ENCODE data around the gene TICRR. TPM values are rescaled to one million over a fixed set of nuclear protein-coding genes. Genes with fewer than 3 reads are reported as not detected.

TICRR gene
- total RNA-seq, 4 donors from 2014 or later = 0.60 TPM; not detected in 3

DNA sequence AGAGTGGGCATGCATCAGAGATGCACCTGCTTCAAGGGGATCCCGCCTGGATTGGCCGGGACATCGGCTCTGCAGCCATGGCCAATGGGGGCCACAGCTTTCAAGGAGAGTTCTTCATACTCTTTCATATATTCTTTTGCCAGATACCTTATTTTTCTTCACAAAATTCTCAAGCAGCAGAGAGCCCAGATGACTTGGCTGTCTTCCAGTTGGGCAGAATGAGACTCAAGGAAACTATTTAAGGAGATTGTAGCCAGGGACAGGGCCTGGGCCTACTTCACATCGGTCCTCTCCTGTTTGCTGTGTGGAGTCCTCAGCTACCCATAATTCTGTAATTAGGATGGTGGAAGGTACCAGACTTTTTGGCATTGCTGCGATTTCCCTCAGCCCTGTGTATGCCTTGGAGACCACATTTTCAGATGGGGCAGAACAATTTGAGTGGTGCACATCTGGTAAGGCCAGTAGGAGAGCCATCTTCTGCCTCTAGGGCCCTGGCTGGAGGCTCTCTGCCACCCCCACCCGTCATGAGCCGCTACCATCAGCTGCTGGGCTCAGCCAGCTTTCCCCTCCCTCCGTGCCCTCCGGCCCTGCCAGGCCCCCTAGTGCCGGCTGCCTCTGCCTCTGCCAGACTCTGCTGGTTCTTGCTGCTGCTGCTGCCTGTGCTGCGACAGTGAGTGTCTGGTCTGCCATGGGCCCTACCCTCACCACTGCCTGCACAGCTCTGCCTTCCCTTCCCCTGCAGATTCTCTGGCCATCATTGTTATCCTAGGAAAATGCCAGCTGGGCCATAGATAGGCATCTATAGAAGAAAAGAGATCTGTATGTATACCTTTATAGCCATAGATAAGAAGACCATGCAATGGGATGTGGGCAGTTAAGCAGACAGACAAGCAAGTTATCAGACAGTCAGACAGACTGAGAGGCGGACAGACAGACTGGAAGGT is 97.2 kb downstream of the TICRR start:
- H3K27me3 ChIP-seq = no peaks in the 10 kb centered on the region
- H3K36me3 ChIP-seq = no peaks in the 10 kb centered on the region
- H3K9me3 ChIP-seq = no peaks in the 10 kb centered on the region
- 57 to 81% methylated on average over 11 to 12 of the region's 12 CpGs for WGBS, 2 donors
- no peak overlapping the region for H3K4me3 ChIP-seq
- DNase-seq (ENCODE audit: low spot score in 2 of 2) = peak in 1 of 2 donors; percentile 44
- H3K27ac ChIP-seq = peak overlapping the region in 1 of 4 donors; percentile 44
- TF ChIP-seq EP300 (IDR thresholded peaks at IDR 0.05) (no peak), CTCF (IDR thresholded peaks at IDR 0.05) (no peak), POLR2A (IDR thresholded peaks at IDR 0.05) (no peak)
- peaks cover 0 to 13% (median 0%) of the 10 kb centered on the region in 4 donors for H3K4me1 ChIP-seq

DNA sequence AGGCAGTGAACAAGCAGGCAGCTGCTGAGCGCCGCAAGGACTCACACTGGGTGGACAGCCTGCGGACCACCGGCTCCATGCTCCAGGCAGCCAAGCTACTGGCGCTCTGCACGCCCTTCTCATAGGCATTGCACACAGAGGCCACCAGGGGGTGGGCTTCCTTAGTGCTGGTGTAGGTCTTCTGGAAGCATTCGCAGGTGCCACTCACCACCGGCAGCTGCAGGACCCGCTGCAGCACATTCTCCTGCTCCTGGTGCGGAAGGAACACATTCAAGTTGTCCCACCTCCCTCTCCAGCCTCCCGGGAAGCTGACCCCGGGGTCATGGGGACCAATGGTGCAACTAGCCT is 97.9 kb downstream of the TICRR start:
- Histone ChIP-seq H3K36me3 (no peaks in the 10 kb centered on the region), H3K4me3 (no peak overlapping the region), H3K9me3 (no peaks in the 10 kb centered on the region), H3K27ac (no peak overlapping the region), H3K4me1 (peaks cover 0 to 13% (median 0%) of the 10 kb centered on the region in 4 donors), H3K27me3 (no peaks in the 10 kb centered on the region)
- 57 to 63% methylated on average over 10 to 12 of the region's 12 CpGs for WGBS, 2 donors
- TF ChIP-seq CTCF (IDR thresholded peaks at IDR 0.05) (no peak), EP300 (IDR thresholded peaks at IDR 0.05) (no peak), POLR2A (IDR thresholded peaks at IDR 0.05) (no peak)
- DNase-seq (ENCODE audit: low spot score in 2 of 2) = no peak

- H3K4me1 ChIP-seq = peaks cover 0 to 13% (median 2%) of the 10 kb centered on the region in 4 donors
- H3K27ac ChIP-seq = no peak overlapping the region
- no peak overlapping the region for H3K4me3 ChIP-seq
- DNase-seq (ENCODE audit: low spot score in 2 of 2) = no peak
- H3K9me3 ChIP-seq = no peaks in the 10 kb centered on the region
- no peaks in the 10 kb centered on the region for H3K36me3 ChIP-seq
- no peaks in the 10 kb centered on the region for H3K27me3 ChIP-seq
- TF ChIP-seq CTCF (IDR thresholded peaks at IDR 0.05) = no peak
- no peak for TF ChIP-seq POLR2A (IDR thresholded peaks at IDR 0.05)
- no peak for TF ChIP-seq EP300 (IDR thresholded peaks at IDR 0.05)
- WGBS, 2 donors = 77 to 78% methylated on average over 4 of the region's 4 CpGs
These were observed 99.3 kb downstream of the TICRR start for GRCh38 chr15:89674526-89674925.

- 82 to 84% methylated on average over 6 of the region's 6 CpGs for WGBS, 2 donors
- Histone ChIP-seq H3K36me3 (no peaks in the 10 kb centered on the region), H3K4me3 (no peak overlapping the region), H3K9me3 (no peaks in the 10 kb centered on the region), H3K4me1 (peaks cover 0 to 22% (median 5%) of the 10 kb centered on the region in 4 donors), H3K27ac (no peak overlapping the region), H3K27me3 (no peaks in the 10 kb centered on the region)
- DNase-seq (ENCODE audit: low spot score in 2 of 2) = no peak
- TF ChIP-seq EP300 (IDR thresholded peaks at IDR 0.05) (no peak), POLR2A (IDR thresholded peaks at IDR 0.05) (no peak), CTCF (IDR thresholded peaks at IDR 0.05) (no peak)
These were observed 100.3 kb downstream of the TICRR start for GRCh38 chr15:89675606-89676005.

GRCh38 chr15:89677381-89677780 is 102.1 kb downstream of the TICRR start:
- 100% methylated on average over 1 of the region's 1 CpG for WGBS, 2 donors
- no peaks in the 10 kb centered on the region for H3K9me3 ChIP-seq
- no peaks in the 10 kb centered on the region for H3K27me3 ChIP-seq
- no peak overlapping the region for H3K27ac ChIP-seq
- peaks cover 0 to 24% (median 6%) of the 10 kb centered on the region in 4 donors for H3K4me1 ChIP-seq
- no peak overlapping the region for H3K4me3 ChIP-seq
- TF ChIP-seq POLR2A (IDR thresholded peaks at IDR 0.05) = no peak
- no peak for TF ChIP-seq CTCF (IDR thresholded peaks at IDR 0.05)
- TF ChIP-seq EP300 (IDR thresholded peaks at IDR 0.05) = no peak
- no peak for DNase-seq (ENCODE audit: low spot score in 2 of 2)
- H3K36me3 ChIP-seq = peaks cover 0 to 1% (median 0%) of the 10 kb centered on the region in 3 donors

Measured in tibial nerve (tissue), 4 donors.